ENCODE data around the gene HIC2. TPM values are rescaled to one million over a fixed set of nuclear protein-coding genes. Genes with fewer than 3 reads are reported as not detected.
"Not testable (repeated sequence)": the region's sequence is repeated elsewhere in the genome, so short reads cannot be mapped to it uniquely, and the experiment has no call there.

The HIC2 gene
- total RNA-seq, 1 experiment from 2014 or later = 36.2 TPM

DNA sequence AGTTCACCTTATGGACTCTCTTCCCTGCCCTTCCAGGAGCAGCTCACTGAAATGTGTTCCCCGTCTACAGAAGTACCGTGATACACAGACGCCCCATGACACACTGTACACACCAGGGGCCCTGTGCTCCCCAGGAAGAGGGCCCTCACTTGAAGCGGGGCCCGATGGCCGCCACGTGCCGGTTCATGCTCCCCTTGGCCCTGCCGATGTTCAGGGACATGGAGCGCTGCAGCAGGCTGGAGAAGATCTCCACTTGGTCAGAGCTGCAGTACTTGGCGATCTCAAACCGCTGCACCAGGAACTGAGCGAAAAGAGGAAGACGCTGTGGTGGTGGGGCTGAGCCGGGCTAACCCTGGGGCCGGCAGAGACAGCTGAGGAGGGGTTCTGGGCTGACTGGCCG is 70.6 kb downstream of the HIC2 start:
- H3K4me3 ChIP-seq (ENCODE audit: insufficient read depth, low read depth, low read length); H3K36me3 ChIP-seq (replicated peaks; ENCODE audit: control insufficient read depth, insufficient read depth, low read length); H3K27me3 ChIP-seq (ENCODE audit: control insufficient read depth, insufficient read depth, low read length); DNase-seq: not testable (repeated sequence)

DNA sequence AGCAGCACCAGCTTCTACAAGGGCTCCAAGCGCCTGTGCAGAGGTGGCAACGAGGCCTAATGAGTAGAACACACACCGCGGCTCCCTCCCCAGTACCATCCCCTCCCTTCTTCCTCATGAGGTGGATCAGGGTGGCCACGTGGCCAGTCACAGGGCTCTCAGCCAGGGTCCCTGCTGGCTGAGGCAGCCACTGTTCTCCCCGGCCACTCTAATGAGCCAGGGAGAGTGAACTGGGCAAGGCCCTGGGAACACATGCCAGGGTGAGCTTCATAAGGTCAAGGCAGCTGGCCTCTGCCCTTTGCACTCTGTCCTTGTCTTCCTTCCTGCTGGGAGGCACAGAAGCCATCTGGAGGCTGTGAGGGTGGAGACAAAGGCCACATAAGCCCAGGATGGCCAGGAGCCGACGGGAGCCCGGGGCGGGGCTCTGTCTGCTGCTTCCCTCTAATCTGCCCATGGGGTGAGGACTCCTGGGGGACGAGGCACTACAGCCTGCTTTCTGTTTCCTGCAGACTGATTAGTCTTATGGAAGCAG is 72.0 kb downstream of the HIC2 start:
- DNase-seq; H3K27me3 ChIP-seq (ENCODE audit: control insufficient read depth, insufficient read depth, low read length); H3K4me3 ChIP-seq (ENCODE audit: insufficient read depth, low read depth, low read length); H3K36me3 ChIP-seq (replicated peaks; ENCODE audit: control insufficient read depth, insufficient read depth, low read length): not testable (repeated sequence)

DNA sequence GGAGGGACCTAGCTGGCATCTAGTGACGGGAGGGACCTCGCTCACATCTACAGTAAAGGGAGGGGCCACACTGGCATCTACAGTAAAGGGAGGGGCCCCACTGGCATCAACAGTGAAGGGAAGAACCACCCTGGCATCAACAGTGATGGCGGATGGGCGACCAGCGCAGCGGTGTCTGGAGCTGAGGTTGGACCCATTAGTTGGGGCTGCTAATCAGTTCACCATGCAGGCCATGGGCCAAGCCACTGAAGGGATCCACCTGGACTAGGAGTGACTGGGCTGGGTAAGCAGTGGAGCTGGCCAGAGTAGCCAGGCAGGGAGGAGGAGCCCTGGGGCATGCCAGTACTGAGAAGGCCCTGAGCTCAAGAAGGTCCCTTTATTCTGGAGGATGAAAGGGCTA is 73.4 kb downstream of the HIC2 start:
- DNase-seq; H3K4me3 ChIP-seq (ENCODE audit: insufficient read depth, low read depth, low read length); H3K36me3 ChIP-seq (replicated peaks; ENCODE audit: control insufficient read depth, insufficient read depth, low read length); H3K27me3 ChIP-seq (ENCODE audit: control insufficient read depth, insufficient read depth, low read length): not testable (repeated sequence)

DNA sequence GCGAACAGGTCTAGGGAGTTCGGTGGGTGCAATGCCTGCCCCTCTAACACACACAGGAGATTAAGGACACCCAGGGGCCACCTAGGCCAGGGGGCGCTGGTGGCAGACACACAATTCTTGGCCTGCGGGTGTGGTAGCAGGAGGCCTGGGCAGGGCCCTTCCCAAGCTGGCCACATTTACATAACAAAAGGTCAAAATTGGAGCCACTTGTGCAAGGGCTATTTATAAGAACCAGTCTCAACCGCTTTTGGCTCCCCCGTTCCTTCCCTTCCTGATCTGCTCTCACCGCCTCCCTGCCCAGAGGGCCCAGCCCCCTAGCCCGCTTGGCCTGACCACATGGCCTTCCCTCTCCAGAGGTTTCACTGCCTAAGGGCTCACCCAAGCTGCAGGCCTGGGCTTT is 75.1 kb downstream of the HIC2 start:
- not testable (repeated sequence) for H3K4me3 ChIP-seq (ENCODE audit: insufficient read depth, low read depth, low read length); DNase-seq; H3K36me3 ChIP-seq (replicated peaks; ENCODE audit: control insufficient read depth, insufficient read depth, low read length); H3K27me3 ChIP-seq (ENCODE audit: control insufficient read depth, insufficient read depth, low read length)

DNA sequence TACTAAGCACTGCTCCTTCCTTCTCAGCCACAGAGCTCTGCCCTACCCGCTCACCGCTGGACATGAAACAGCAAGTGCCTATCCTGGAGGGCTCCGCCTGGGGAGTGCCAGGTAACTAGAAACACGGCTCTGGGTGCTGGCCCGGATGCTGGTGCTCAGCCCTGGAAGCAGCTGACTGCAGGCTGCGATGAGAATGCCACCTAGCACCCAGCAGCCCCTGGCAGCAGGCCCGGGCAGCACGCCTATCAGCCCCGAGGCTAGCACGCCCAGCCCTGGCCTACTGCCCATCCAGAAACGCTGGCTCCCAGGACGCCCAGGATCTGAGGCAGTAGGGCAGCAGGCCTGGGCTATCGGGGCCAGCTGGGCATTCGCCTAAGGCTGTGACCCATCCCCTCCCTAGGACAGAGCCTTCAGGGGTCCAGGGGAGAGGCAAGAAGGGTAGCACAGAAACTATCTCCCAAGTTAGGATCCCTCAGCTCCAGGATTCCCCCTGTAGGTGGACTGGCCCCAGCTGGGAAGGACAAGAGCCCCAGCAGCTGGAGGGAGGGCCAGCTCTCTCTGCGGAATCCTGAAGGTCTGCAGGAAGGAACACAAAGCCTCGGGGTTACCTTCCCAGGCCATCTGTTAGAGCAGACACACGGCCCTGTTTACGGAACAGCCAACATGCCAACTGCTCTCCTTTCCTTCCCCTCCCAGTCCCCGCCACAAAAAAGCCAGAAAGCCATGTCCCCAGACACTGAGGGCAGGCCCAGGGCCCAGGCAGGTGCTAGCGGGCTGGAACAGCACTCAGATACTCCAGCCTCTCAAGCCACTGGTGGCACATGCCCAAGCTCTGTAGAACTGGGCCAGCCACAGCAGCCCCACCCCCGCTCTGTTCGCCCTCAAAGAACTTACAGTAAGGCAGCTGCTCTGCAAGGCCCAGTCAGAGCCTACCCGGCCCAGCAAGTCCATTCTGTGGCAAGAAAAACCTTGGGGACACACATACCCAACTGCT is 76.9 kb downstream of the HIC2 start:
- not testable (repeated sequence) for H3K36me3 ChIP-seq (replicated peaks; ENCODE audit: control insufficient read depth, insufficient read depth, low read length); DNase-seq; H3K27me3 ChIP-seq (ENCODE audit: control insufficient read depth, insufficient read depth, low read length); H3K4me3 ChIP-seq (ENCODE audit: insufficient read depth, low read depth, low read length)

DNA sequence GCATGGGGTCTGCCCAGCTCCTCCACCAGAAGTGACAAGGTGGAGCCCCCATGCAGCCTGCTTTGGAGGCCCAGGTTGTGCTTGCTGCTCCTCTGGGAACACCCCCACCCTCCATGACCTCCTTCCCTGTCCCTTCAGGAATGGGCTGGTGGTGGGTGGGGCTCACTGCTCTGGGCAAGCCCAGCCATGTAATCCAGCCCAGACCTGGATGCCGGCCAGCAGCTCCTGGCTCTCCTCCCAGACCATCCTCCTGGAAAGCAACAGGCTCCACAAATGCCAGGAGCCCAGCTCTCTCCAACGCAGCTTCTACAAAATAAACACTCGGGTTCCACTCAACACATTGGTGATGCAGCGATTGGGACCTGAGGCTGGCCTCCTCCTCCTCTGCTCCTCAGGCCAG is 80.8 kb downstream of the HIC2 start:
- not testable (repeated sequence) for H3K36me3 ChIP-seq (replicated peaks; ENCODE audit: control insufficient read depth, insufficient read depth, low read length); H3K27me3 ChIP-seq (ENCODE audit: control insufficient read depth, insufficient read depth, low read length); H3K4me3 ChIP-seq (ENCODE audit: insufficient read depth, low read depth, low read length); DNase-seq

DNA sequence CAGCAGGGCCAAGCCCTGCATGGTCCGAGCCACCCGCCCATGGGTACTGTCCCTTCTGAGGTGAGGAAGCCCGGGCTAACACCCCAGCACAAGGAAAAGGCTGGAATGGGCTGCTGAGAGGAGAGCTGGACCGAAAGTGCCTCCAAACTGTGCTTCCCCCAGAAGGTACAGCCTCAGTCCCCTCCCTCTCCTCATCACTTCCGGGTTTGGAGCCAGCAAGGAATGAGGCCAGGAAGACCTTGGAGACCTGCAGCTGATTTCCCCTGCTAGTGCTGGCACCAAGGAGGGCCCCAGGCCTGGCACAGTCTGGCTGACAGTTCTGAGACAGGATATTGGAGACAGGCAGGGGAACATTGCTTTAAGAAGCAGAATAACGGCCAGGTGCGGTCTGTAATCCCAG is 81.3 kb downstream of the HIC2 start:
- not testable (repeated sequence) for H3K36me3 ChIP-seq (replicated peaks; ENCODE audit: control insufficient read depth, insufficient read depth, low read length); DNase-seq; H3K4me3 ChIP-seq (ENCODE audit: insufficient read depth, low read depth, low read length); H3K27me3 ChIP-seq (ENCODE audit: control insufficient read depth, insufficient read depth, low read length)

DNA sequence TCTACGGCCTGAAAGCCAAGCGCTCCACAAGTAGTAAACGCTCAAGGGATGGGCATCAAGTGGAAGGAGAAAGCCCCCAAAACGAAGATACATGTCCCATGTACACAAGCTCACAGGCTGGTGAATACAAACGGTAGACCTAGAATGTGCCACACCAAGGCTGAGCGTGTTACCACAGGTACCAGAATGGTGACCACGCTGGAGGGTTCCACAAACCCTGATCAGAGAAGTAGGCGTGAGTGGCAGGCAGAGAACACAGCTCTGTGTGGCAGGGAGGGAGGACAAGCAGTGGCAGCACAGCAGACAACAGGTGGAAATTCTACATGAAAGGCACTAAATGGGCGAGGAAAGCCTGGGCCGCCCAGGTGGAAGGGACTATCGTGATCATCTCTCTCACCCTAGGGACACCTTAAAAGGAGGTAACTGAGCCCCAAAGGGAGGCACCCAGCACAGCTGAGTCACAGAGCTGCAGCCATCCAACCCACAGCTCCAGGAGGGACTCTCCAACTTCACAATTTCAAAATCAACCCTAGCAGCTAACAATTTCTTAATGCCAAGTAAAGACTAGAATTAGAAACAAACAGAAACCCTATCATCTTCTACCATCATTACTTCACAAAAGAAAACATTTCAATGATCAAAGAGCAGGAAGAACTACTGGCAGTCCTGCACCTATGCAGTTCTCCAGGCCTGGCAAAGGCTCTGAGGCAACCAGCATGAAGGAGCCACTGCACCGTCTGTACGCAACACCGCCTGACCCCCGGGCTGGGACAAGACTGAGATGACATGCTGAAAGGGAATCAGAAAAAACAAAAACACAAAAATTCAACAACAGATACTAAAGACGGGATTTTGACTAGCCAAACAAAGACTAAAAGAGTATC is 82.7 kb downstream of the HIC2 start:
- not testable (repeated sequence) for H3K36me3 ChIP-seq (replicated peaks; ENCODE audit: control insufficient read depth, insufficient read depth, low read length); DNase-seq; H3K27me3 ChIP-seq (ENCODE audit: control insufficient read depth, insufficient read depth, low read length); H3K4me3 ChIP-seq (ENCODE audit: insufficient read depth, low read depth, low read length)

Other genes starting within 250 kb of the HIC2 start
- 0.22 and 0.24 TPM in 2 replicates for gene RIMBP3B, start 33.6 kb upstream of the HIC2 start, total RNA-seq (2014; rRNA removed; shearing (Covaris generic))
- gene TMEM191C, start 50.0 kb downstream of the HIC2 start, total RNA-seq (2014; rRNA removed; shearing (Covaris generic)) = 0.15 and 0.42 TPM in 2 replicates
- 0.17 and 0.70 TPM in 2 replicates for gene RIMBP3C, start 134.1 kb downstream of the HIC2 start, total RNA-seq (2014; rRNA removed; shearing (Covaris generic))
- gene UBE2L3, start 150.3 kb downstream of the HIC2 start, total RNA-seq (2014; rRNA removed; shearing (Covaris generic)) = 84.0 and 90.2 TPM in 2 replicates
- 53.0 and 57.3 TPM in 2 replicates for gene YDJC, start 212.7 kb downstream of the HIC2 start, total RNA-seq (2014; rRNA removed; shearing (Covaris generic))
- gene CCDC116, start 215.4 kb downstream of the HIC2 start, total RNA-seq (2014; rRNA removed; shearing (Covaris generic)) = 0.48 and 0.55 TPM in 2 replicates
- 29.3 and 54.0 TPM in 2 replicates for gene SDF2L1, start 224.9 kb downstream of the HIC2 start, total RNA-seq (2014; rRNA removed; shearing (Covaris generic))
- 23.1 and 23.5 TPM in 2 replicates for gene PPIL2, start 248.6 kb downstream of the HIC2 start, total RNA-seq (2014; rRNA removed; shearing (Covaris generic))